Activated B cell treated with CpG ODN at 0.5 μM for 24 hours (primary cell): Measurements from ENCODE around the gene TBC1D7. TPM values are rescaled to one million over a fixed set of nuclear protein-coding genes. Genes with fewer than 3 reads are reported as not detected.
A peak's percentile ranks its signal among the peaks of the same experiment; 100 is the strongest.

Source experiments
- ATAC-seq: fragments of 200-7000 bp; cut with Tn5 transposase; one replicate; pipeline ENCODE4 v1.10.0; 2021; ENCODE audit warnings: low read depth, mild to moderate bottlenecking, moderate library complexity
- CTCF ChIA-PET: fragments of 350-600 bp; sonication (Branson Sonifier 250); formaldehyde crosslinking; loops from one replicate; lab custom pipeline; 2021; ENCODE audit warnings: antibody characterized with exemption; lab: Charles Lee
- POLR2A ChIA-PET: fragments of 350-600 bp; sonication (Branson Sonifier 250); formaldehyde crosslinking; loops from one replicate; lab custom pipeline; 2021; ENCODE audit warnings: antibody characterized with exemption; lab: Charles Lee
- DNase-seq: peaks from one replicate; pipeline ENCODE4 v3.0.0; 2022
- H3K27ac Mint-ChIP-seq: one replicate; pipeline ENCODE4 v1.8.0; 2020; ENCODE audit warnings: mixed read lengths
- H3K27me3 Mint-ChIP-seq: one replicate; pipeline ENCODE4 v1.8.0; 2021; ENCODE audit warnings: mixed read lengths
- H3K36me3 Mint-ChIP-seq: one replicate; pipeline ENCODE4 v1.8.0; 2021; ENCODE audit warnings: low read depth, mixed read lengths
- H3K4me1 Mint-ChIP-seq: one replicate; pipeline ENCODE4 v1.8.0; 2021; ENCODE audit warnings: mixed read lengths
- H3K4me3 Mint-ChIP-seq: one replicate; pipeline ENCODE4 v1.8.0; 2020; ENCODE audit warnings: mild to moderate bottlenecking, mixed read lengths
- H3K9me3 Mint-ChIP-seq: one replicate; pipeline ENCODE4 v1.8.0; 2020; ENCODE audit warnings: mixed read lengths
- CTCF ChIP-seq: fragments of 200-600 bp; IDR thresholded peaks from one replicate; pipeline ENCODE4 v1.8.0; 2022; ENCODE audit warnings: antibody characterized with exemption, mild to moderate bottlenecking
- intact Hi-C: fragments of 100-400 bp; cut with micrococcal nuclease; formaldehyde crosslinking; loops from one replicate; pipeline ENCODE4 v1.15.1; 2024
- total RNA-seq: library from RNA; stranded (reverse); gene quantifications from 2 replicates; pipeline ENCODE4 v1.2.3, GENCODE V29; 2022

The TBC1D7 gene
- total RNA-seq, 1 donor from 2014 or later, result 18.5 TPM

GRCh38 chr6:13299403-13299821, 28.9 kb downstream of the TBC1D7 start:
- DNase-seq (peak; percentile 60), ATAC-seq (peak; percentile 60)
- H3K27me3 Mint-ChIP-seq, result no peaks in the 10 kb centered on the region
- peak overlapping the region; percentile 75 for H3K4me3 Mint-ChIP-seq
- intact Hi-C loops, result loop anchor here (1.0 to 2.0 kb wide), 5 partner anchors 13 to 71 kb away; partner anchors contain the start of gene TBC1D7
- ChIA-PET POLR2A (interaction anchor here (1.8 to 4.7 kb wide), 5 partner anchors 12 to 275 kb away, joined by 8 to 56 read pairs (median 24); partner anchors contain the start of genes SIRT5 and TBC1D7), CTCF (interaction anchor here (0.6 to 2.8 kb wide), 4 partner anchors 14 to 105 kb away, joined by 3 to 9 read pairs (median 4); no protein-coding TSS in a partner anchor)
- TF ChIP-seq CTCF, result no peak
- no peaks in the 10 kb centered on the region for H3K9me3 Mint-ChIP-seq
- peaks cover 99% of the 10 kb centered on the region for H3K4me1 Mint-ChIP-seq
- peak overlapping the region; percentile 89 for H3K27ac Mint-ChIP-seq
- peaks cover 32% of the 10 kb centered on the region for H3K36me3 Mint-ChIP-seq

GRCh38 chr6:13298446-13298845, 29.9 kb downstream of the TBC1D7 start:
- intact Hi-C loops, result loop anchor here (2.0 kb wide), 1 partner anchor 70 kb away; no protein-coding TSS in a partner anchor
- H3K27ac Mint-ChIP-seq, result peak overlapping the region; percentile 89
- no peak for DNase-seq
- H3K4me3 Mint-ChIP-seq, result no peak overlapping the region
- ChIA-PET CTCF (interaction anchor here (1.1 to 2.8 kb wide), 5 partner anchors 13 to 104 kb away, joined by 3 to 9 read pairs (median 6); partner anchors contain the start of gene TBC1D7), POLR2A (interaction anchor here (1.1 to 4.7 kb wide), 6 partner anchors 11 to 276 kb away, joined by 3 to 56 read pairs (median 20); partner anchors contain the start of genes SIRT5 and TBC1D7)
- peaks cover 40% of the 10 kb centered on the region for H3K36me3 Mint-ChIP-seq
- H3K27me3 Mint-ChIP-seq, result no peaks in the 10 kb centered on the region
- H3K9me3 Mint-ChIP-seq, result no peaks in the 10 kb centered on the region
- peaks cover 90% of the 10 kb centered on the region for H3K4me1 Mint-ChIP-seq
- ATAC-seq, result no peak
- no peak for TF ChIP-seq CTCF

DNA sequence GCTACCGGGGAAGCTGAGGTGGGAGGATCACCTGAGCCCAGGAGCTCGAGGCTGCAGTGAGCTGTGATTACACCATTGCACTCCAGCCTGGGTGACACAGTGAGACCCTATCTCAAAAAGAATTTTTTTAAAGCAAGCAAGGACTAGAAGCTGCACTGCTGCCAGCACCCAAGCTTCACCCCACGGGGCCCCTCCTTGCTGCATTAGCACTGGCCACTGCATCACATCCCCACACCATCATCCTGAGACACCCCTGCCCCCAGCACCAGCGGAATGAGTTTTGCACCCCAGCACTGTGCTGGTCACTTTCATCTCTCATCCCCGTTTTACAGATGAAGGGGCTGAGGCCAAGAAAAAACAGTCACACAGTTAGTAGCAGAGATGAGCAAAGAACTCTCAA, 30.9 kb downstream of the TBC1D7 start:
- TF ChIP-seq CTCF, result no peak
- ATAC-seq (no peak), DNase-seq (no peak)
- H3K9me3 Mint-ChIP-seq, result no peaks in the 10 kb centered on the region
- H3K27ac Mint-ChIP-seq, result no peak overlapping the region
- ChIA-PET POLR2A (interaction anchor here (1.3 to 4.7 kb wide), 5 partner anchors 10 to 58 kb away, joined by 3 to 56 read pairs (median 17); partner anchors contain the start of gene TBC1D7), CTCF (interaction anchor here (1.1 to 2.8 kb wide), 4 partner anchors 12 to 102 kb away, joined by 5 to 7 read pairs (median 6); partner anchors contain the start of gene TBC1D7)
- H3K4me3 Mint-ChIP-seq, result no peak overlapping the region
- H3K27me3 Mint-ChIP-seq, result no peaks in the 10 kb centered on the region
- intact Hi-C loops, result no loop called here
- H3K36me3 Mint-ChIP-seq, result peaks cover 44% of the 10 kb centered on the region
- H3K4me1 Mint-ChIP-seq, result peaks cover 79% of the 10 kb centered on the region

- TF ChIP-seq CTCF, result no peak
- ChIA-PET CTCF (interaction anchor here (0.7 to 2.0 kb wide), 5 partner anchors 12 to 102 kb away, joined by 3 to 7 read pairs (median 4); partner anchors contain the start of gene TBC1D7), POLR2A (interaction anchor here (1.3 to 4.7 kb wide), 4 partner anchors 10 to 59 kb away, joined by 3 to 56 read pairs (median 19); partner anchors contain the start of gene TBC1D7)
- intact Hi-C loops, result no loop called here
- peak overlapping the region; percentile 74 for H3K27ac Mint-ChIP-seq
- no peak for DNase-seq
- peaks cover 71% of the 10 kb centered on the region for H3K4me1 Mint-ChIP-seq
- no peaks in the 10 kb centered on the region for H3K27me3 Mint-ChIP-seq
- H3K36me3 Mint-ChIP-seq, result peaks cover 45% of the 10 kb centered on the region
- ATAC-seq, result peak; percentile 11
- H3K9me3 Mint-ChIP-seq, result no peaks in the 10 kb centered on the region
- H3K4me3 Mint-ChIP-seq, result peak overlapping the region; percentile 48
Observed at GRCh38 chr6:13296536-13296997, 31.8 kb downstream of the TBC1D7 start.

DNA sequence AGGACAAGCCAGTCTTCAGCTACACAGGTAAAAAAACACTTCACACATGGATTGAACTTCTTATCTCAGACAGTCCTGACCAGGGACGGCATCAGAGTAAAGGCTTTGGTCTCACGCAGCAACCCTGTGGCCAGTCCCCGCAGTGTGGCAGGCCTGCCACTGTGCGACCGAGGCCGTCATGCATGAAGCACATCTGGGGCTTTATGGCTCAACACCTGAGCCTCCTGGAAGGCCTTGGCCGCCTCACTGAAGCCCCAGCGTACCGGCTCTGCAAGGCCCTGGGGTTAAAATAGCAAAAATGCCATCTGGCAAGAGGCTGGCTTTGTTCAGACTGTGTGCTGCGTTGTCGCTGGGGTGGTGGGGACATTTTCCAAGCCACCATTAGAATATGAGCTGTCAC, 32.8 kb downstream of the TBC1D7 start:
- DNase-seq, result no peak
- no peak for TF ChIP-seq CTCF
- ATAC-seq, result no peak
- Mint-ChIP-seq H3K27ac (peak overlapping the region; percentile 78), H3K27me3 (no peaks in the 10 kb centered on the region), H3K4me1 (peaks cover 62% of the 10 kb centered on the region), H3K36me3 (peaks cover 42% of the 10 kb centered on the region), H3K4me3 (no peak overlapping the region), H3K9me3 (no peaks in the 10 kb centered on the region)
- ChIA-PET POLR2A (interaction anchor here (0.6 to 4.7 kb wide), 3 partner anchors 9 to 21 kb away, joined by 4 to 56 read pairs (median 32); no protein-coding TSS in a partner anchor), CTCF (interaction anchor here (1.2 to 1.9 kb wide), 3 partner anchors 32 to 101 kb away, joined by 3 to 7 read pairs (median 4); no protein-coding TSS in a partner anchor)
- intact Hi-C loops, result no loop called here
